HS-5 (cell line): ENCODE data around the gene PNKP.
"Not testable (repeated sequence)": the region's sequence is repeated elsewhere in the genome, so short reads cannot be mapped to it uniquely, and the experiment has no call there.

ENCODE experiments used
- DNase-seq: peaks from one replicate; pipeline ENCODE4 v3.0.0-alpha.2; 2012; ENCODE audit warnings: low read depth

PNKP gene

GRCh38 chr19:49845414-49845813 lies 22.0 kb downstream of the PNKP start:
- no peak for DNase-seq

GRCh38 chr19:49844138-49845095 lies 23.0 kb downstream of the PNKP start:
- DNase-seq: no peak

GRCh38 chr19:49843265-49843664 lies 24.1 kb downstream of the PNKP start:
- DNase-seq: no peak

GRCh38 chr19:49840736-49841249 lies 26.6 kb downstream of the PNKP start:
- DNase-seq: no peak

- DNase-seq: no peak
These were observed 27.1 kb downstream of the PNKP start for GRCh38 chr19:49840321-49840720.

- no peak for DNase-seq
These were observed 27.7 kb downstream of the PNKP start for GRCh38 chr19:49839713-49840112.

GRCh38 chr19:49838885-49839588 lies 28.3 kb downstream of the PNKP start:
- DNase-seq: no peak

- DNase-seq: no peak
These were observed 30.0 kb downstream of the PNKP start for GRCh38 chr19:49837425-49837824.

GRCh38 chr19:49837009-49837310 lies 30.4 kb downstream of the PNKP start:
- no peak for DNase-seq

GRCh38 chr19:49836176-49837008 lies 31.0 kb downstream of the PNKP start:
- DNase-seq: no peak

GRCh38 chr19:49835562-49835961 lies 31.8 kb downstream of the PNKP start:
- no peak for DNase-seq

- DNase-seq: no peak
These were observed 33.8 kb downstream of the PNKP start for GRCh38 chr19:49833599-49833998.

- DNase-seq: no peak
These were observed 34.8 kb downstream of the PNKP start for GRCh38 chr19:49832556-49832955.

GRCh38 chr19:49831592-49831991 lies 35.8 kb downstream of the PNKP start:
- DNase-seq: no peak

GRCh38 chr19:49830766-49831165 lies 36.6 kb downstream of the PNKP start:
- DNase-seq: no peak

GRCh38 chr19:49829721-49830120 lies 37.7 kb downstream of the PNKP start:
- DNase-seq: no peak

- no peak for DNase-seq
These were observed 38.2 kb downstream of the PNKP start for GRCh38 chr19:49829200-49829599.

GRCh38 chr19:49827034-49827433 lies 40.3 kb downstream of the PNKP start:
- no peak for DNase-seq

GRCh38 chr19:49824662-49825061 lies 42.7 kb downstream of the PNKP start:
- DNase-seq: no peak

GRCh38 chr19:49823472-49823871 lies 43.9 kb downstream of the PNKP start:
- DNase-seq: no peak

- DNase-seq: no peak
These were observed 47.3 kb downstream of the PNKP start for GRCh38 chr19:49820125-49820524.

- not testable (repeated sequence) for DNase-seq
These were observed 47.8 kb downstream of the PNKP start for GRCh38 chr19:49819452-49820115.
